Trophoblast cell (in vitro differentiated cells and primary cell): ENCODE results near the gene IL36A.

Source experiments
- DNase-seq, 2 donors: peaks; one replicate each; pipeline ENCODE4 v3.0.0-alpha.2; 2016
- H2AFZ ChIP-seq: 2 replicates; pipeline ENCODE4 v1.6.1; 2013; ENCODE audit warnings: low read length, moderate library complexity, mild to moderate bottlenecking; ENCODE audit not compliant: insufficient read depth, poor library complexity
- H2AK5ac ChIP-seq: 2 replicates; pipeline ENCODE4 v1.6.1; 2013; ENCODE audit warnings: mild to moderate bottlenecking, low read length
- H2BK120ac ChIP-seq: 2 replicates; pipeline ENCODE4 v1.6.1; 2013; ENCODE audit warnings: low read length, mild to moderate bottlenecking, moderate library complexity; ENCODE audit not compliant: insufficient read depth, poor library complexity
- H2BK12ac ChIP-seq: 2 replicates; pipeline ENCODE4 v1.6.1; 2013; ENCODE audit warnings: mild to moderate bottlenecking, low read length, moderate library complexity
- H2BK5ac ChIP-seq: 2 replicates; pipeline ENCODE4 v1.6.1; 2013; ENCODE audit warnings: low read length, low read depth, moderate library complexity, mild to moderate bottlenecking; ENCODE audit not compliant: poor library complexity
- H3K14ac ChIP-seq: 2 replicates; pipeline ENCODE4 v1.6.1; 2013; ENCODE audit warnings: mild to moderate bottlenecking, low read length
- H3K18ac ChIP-seq: 2 replicates; pipeline ENCODE4 v1.6.1; 2013; ENCODE audit warnings: mild to moderate bottlenecking, low read length
- H3K23ac ChIP-seq: 2 replicates; pipeline ENCODE4 v1.6.1; 2013; ENCODE audit warnings: low read length
- H3K27ac ChIP-seq: 2 replicates; pipeline ENCODE4 v1.5.1; 2013; ENCODE audit warnings: low read depth, mild to moderate bottlenecking, inconsistent platforms, low read length, moderate library complexity
- H3K27me3 ChIP-seq: 2 replicates; pipeline ENCODE4 v1.6.1; 2013; ENCODE audit warnings: inconsistent platforms, mild to moderate bottlenecking, low read length, moderate library complexity; ENCODE audit not compliant: insufficient read depth
- H3K36me3 ChIP-seq, 2 experiments: 1 replicate in 1 of 2; 2 replicates in 1 of 2; pipeline ENCODE4 v1.6.1; 2013; ENCODE audit warnings: low read length in 2 of 2, mild to moderate bottlenecking in 2 of 2, moderate library complexity in 1 of 2; ENCODE audit not compliant: insufficient read depth in 2 of 2, control insufficient read depth in 1 of 2
- H3K4ac ChIP-seq: 2 replicates; pipeline ENCODE4 v1.6.1; 2013; ENCODE audit warnings: low read depth, mild to moderate bottlenecking, low read length, moderate library complexity
- H3K4me1 ChIP-seq, 2 experiments: 1 replicate in 1 of 2; 2 replicates in 1 of 2; pipeline ENCODE4 v1.6.1; 2013; ENCODE audit warnings: low read length in 2 of 2, mild to moderate bottlenecking in 2 of 2, moderate library complexity in 1 of 2; ENCODE audit not compliant: insufficient read depth in 2 of 2, control insufficient read depth in 1 of 2
- H3K4me2 ChIP-seq: 2 replicates; pipeline ENCODE4 v1.6.1; 2013; ENCODE audit warnings: inconsistent platforms, mild to moderate bottlenecking, low read length, moderate library complexity
- H3K4me3 ChIP-seq: 2 replicates; pipeline ENCODE4 v1.5.1; 2013; ENCODE audit warnings: mild to moderate bottlenecking, low read depth, low read length, inconsistent platforms
- H3K79me1 ChIP-seq: one replicate; pipeline ENCODE4 v1.6.1; 2013; ENCODE audit warnings: low read length
- H3K79me2 ChIP-seq: 2 replicates; pipeline ENCODE4 v1.6.1; 2013; ENCODE audit warnings: low read length, mild to moderate bottlenecking; ENCODE audit not compliant: control insufficient read depth, insufficient read depth, poor library complexity
- H3K9ac ChIP-seq: 2 replicates; pipeline ENCODE4 v1.6.1; 2013; ENCODE audit warnings: mild to moderate bottlenecking, low read length
- H3K9me3 ChIP-seq: 2 replicates; pipeline ENCODE4 v1.6.1; 2013; ENCODE audit warnings: low read depth, mild to moderate bottlenecking, control low read depth, inconsistent platforms, low read length; ENCODE audit not compliant: insufficient read depth
- H4K12ac ChIP-seq: 2 replicates; pipeline ENCODE4 v1.6.1; 2013; ENCODE audit warnings: low read depth, mild to moderate bottlenecking, low read length, moderate library complexity
- H4K8ac ChIP-seq: 2 replicates; pipeline ENCODE4 v1.6.1; 2013; ENCODE audit warnings: low read depth, mild to moderate bottlenecking, low read length, moderate library complexity
- H4K91ac ChIP-seq: one replicate; pipeline ENCODE4 v1.6.1; 2013; ENCODE audit warnings: low read depth, mild to moderate bottlenecking, low read length, moderate library complexity
- WGBS: extraction: QIAGEN DNeasy Blood & Tissue Kit; methylation state at CpG from one replicate; pipeline ENCODE4 v1.1.7; 2013; ENCODE audit warnings: missing lambda C conversion rate; ENCODE audit not compliant: insufficient read length, insufficient coverage; ENCODE audit errors: extremely low coverage; 5-methylcytosine and 5-hydroxymethylcytosine counted together

The IL36A gene

DNA sequence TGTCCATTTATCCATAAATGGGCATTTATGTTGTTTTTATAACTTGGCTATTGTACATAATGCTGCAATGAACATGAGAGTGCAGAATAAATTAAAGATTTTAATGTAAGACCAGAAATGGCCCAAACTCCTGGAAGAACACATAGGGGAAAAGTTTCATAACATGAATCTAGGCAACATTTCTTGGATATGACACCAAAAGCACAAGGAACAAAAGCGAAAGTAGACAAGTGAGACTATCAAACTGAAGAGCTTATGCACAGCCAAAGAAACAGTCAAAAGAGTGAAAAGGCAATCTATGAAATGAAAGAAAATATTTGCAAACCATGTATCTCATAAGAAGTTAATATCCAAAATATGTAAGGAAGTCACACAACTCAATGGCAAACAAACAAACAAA is 5.8 kb downstream of the IL36A start:
- H4K12ac ChIP-seq = no peak overlapping the region
- no peaks in the 10 kb centered on the region for H3K79me2 ChIP-seq
- H3K9ac ChIP-seq = no peak overlapping the region
- H2AFZ ChIP-seq = no peak overlapping the region
- H3K14ac ChIP-seq = no peak overlapping the region
- H4K8ac ChIP-seq = no peak overlapping the region
- no peak overlapping the region for H3K18ac ChIP-seq
- H2AK5ac ChIP-seq = no peak overlapping the region
- H4K91ac ChIP-seq = no peak overlapping the region
- no peak for DNase-seq
- no peak overlapping the region for H3K4ac ChIP-seq
- peaks cover 3% of the 10 kb centered on the region for H3K9me3 ChIP-seq
- no peak overlapping the region for H2BK120ac ChIP-seq
- no CpG with 5 or more reads among the region's 1 CpG for WGBS
- H2BK12ac ChIP-seq = no peak overlapping the region
- no peak overlapping the region for H3K23ac ChIP-seq
- no peak overlapping the region for H3K27ac ChIP-seq
- no peak overlapping the region for H2BK5ac ChIP-seq
- no peaks in the 10 kb centered on the region for H3K4me1 ChIP-seq
- no peak overlapping the region for H3K4me3 ChIP-seq
- H3K36me3 ChIP-seq = no peaks in the 10 kb centered on the region
- no peaks in the 10 kb centered on the region for H3K27me3 ChIP-seq
- H3K79me1 ChIP-seq = no peaks in the 10 kb centered on the region
- H3K4me2 ChIP-seq = no peak overlapping the region

DNA sequence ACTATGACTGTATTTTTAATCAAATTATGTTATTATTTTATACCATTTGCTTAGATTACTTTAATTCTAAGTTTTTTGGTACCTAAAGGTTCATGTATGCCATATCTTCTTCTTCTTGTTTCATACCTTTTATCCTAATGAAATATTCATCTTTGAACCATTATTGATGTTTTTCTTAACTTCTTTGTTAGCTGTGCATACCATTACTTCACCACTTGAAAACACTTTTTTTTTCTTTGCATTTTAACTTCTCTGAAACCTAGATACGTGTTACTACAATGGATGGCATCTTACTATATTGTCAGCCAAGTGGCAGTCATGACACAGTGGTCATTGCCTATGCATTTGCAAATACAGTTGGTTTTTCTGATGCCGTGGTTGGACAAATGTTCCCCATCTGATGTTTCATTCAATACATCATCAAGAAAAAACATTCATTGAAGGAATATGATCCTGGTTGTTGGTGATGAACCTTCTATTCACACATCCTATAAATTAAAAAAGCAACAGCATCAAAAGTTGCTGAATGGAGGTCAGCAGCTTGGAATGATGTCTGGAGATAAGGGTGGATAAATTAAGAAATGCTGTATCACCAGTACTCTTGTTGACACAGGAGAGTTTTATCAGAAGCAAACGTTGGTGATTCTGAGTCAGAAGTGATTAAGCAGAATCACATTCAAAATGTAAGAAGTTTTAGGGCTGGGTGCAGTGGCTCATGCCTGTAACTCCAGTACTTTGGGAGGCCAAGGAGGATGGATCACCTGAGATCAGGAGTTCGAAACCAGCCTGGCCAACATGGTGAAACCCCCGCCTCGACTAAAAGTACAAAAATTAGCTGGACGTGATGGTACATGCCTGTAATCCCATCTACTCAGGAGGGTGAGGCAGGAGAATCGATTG is 7.4 kb downstream of the IL36A start:
- H3K79me1 ChIP-seq = no peaks in the 10 kb centered on the region
- H2BK12ac ChIP-seq = no peak overlapping the region
- H3K4me1 ChIP-seq = no peaks in the 10 kb centered on the region
- no peak overlapping the region for H2AK5ac ChIP-seq
- no peak overlapping the region for H3K4me3 ChIP-seq
- WGBS = no CpG with 5 or more reads among the region's 8 CpGs
- no peak overlapping the region for H3K18ac ChIP-seq
- no peak overlapping the region for H2AFZ ChIP-seq
- no peaks in the 10 kb centered on the region for H3K27me3 ChIP-seq
- H3K9me3 ChIP-seq = peaks cover 3% of the 10 kb centered on the region
- H3K27ac ChIP-seq = no peak overlapping the region
- no peak overlapping the region for H4K8ac ChIP-seq
- no peak overlapping the region for H2BK5ac ChIP-seq
- no peak for DNase-seq
- H3K79me2 ChIP-seq = no peaks in the 10 kb centered on the region
- H4K12ac ChIP-seq = no peak overlapping the region
- no peak overlapping the region for H3K4ac ChIP-seq
- H3K36me3 ChIP-seq = no peaks in the 10 kb centered on the region
- no peak overlapping the region for H3K4me2 ChIP-seq
- H2BK120ac ChIP-seq = no peak overlapping the region
- no peak overlapping the region for H3K9ac ChIP-seq
- H3K23ac ChIP-seq = no peak overlapping the region
- H4K91ac ChIP-seq = no peak overlapping the region
- H3K14ac ChIP-seq = no peak overlapping the region

DNA sequence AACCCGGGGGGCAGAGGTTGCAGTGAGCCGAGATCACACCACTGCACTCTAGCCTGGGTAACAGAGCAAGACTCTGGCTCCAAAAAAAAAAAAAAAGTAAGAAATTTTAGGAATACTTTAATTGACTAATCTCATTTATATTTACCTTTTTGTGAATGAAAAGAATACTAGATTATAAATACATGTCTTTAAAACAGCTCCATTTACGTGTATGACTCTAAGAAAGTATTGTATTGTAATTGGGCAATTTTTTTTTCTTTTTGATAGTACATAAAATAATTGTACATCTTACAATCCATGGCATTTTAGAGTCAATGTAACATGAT is 8.0 kb downstream of the IL36A start:
- no peaks in the 10 kb centered on the region for H3K79me2 ChIP-seq
- no peak overlapping the region for H4K91ac ChIP-seq
- H4K8ac ChIP-seq = no peak overlapping the region
- no peaks in the 10 kb centered on the region for H3K4me1 ChIP-seq
- H3K9ac ChIP-seq = no peak overlapping the region
- no peak overlapping the region for H3K4me2 ChIP-seq
- H3K23ac ChIP-seq = no peak overlapping the region
- no peak overlapping the region for H2AK5ac ChIP-seq
- no peaks in the 10 kb centered on the region for H3K27me3 ChIP-seq
- WGBS = no CpG with 5 or more reads among the region's 3 CpGs
- no peak overlapping the region for H2AFZ ChIP-seq
- no peak overlapping the region for H4K12ac ChIP-seq
- H2BK120ac ChIP-seq = no peak overlapping the region
- H3K14ac ChIP-seq = no peak overlapping the region
- H3K4me3 ChIP-seq = no peak overlapping the region
- no peaks in the 10 kb centered on the region for H3K79me1 ChIP-seq
- no peak overlapping the region for H2BK12ac ChIP-seq
- H3K36me3 ChIP-seq = no peaks in the 10 kb centered on the region
- no peak overlapping the region for H3K18ac ChIP-seq
- no peak overlapping the region for H3K4ac ChIP-seq
- H2BK5ac ChIP-seq = no peak overlapping the region
- no peak overlapping the region for H3K27ac ChIP-seq
- DNase-seq = no peak
- peaks cover 2% of the 10 kb centered on the region for H3K9me3 ChIP-seq

DNA sequence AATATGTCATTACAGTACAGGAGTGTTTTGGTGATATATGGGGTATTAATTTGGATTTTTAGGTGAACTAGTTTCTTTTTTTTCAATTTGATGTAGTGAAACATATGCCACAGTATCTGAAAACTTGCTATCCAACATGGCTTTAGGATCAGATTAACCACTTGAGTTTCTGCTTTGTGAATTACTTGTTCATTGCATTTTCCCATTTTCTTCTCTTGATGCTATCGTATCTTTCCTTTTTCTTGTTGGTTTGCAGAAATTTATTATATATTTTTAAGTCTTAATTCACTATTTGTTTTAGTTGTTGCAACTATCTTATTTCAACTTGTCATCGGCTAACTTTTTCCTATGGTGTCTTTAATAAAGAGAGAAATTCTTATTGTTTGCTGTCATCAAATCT is 8.8 kb downstream of the IL36A start:
- Histone ChIP-seq H3K4me2 (no peak overlapping the region), H4K91ac (no peak overlapping the region), H2BK120ac (no peak overlapping the region), H2AK5ac (no peak overlapping the region), H3K14ac (no peak overlapping the region), H4K8ac (no peak overlapping the region), H3K79me1 (no peaks in the 10 kb centered on the region), H2BK12ac (no peak overlapping the region), H2AFZ (no peak overlapping the region), H3K36me3 (no peaks in the 10 kb centered on the region), H3K4me3 (no peak overlapping the region), H3K4me1 (no peaks in the 10 kb centered on the region), H3K4ac (no peak overlapping the region), H3K9ac (no peak overlapping the region), H2BK5ac (no peak overlapping the region), H3K23ac (no peak overlapping the region), H3K79me2 (no peaks in the 10 kb centered on the region), H4K12ac (no peak overlapping the region), H3K18ac (no peak overlapping the region), H3K9me3 (peaks cover 2% of the 10 kb centered on the region), H3K27ac (no peak overlapping the region), H3K27me3 (no peaks in the 10 kb centered on the region)
- WGBS = no CpG with 5 or more reads among the region's 2 CpGs
- no peak for DNase-seq
